Neural cell (in vitro differentiated cells): ENCODE results near the gene NDUFAF4. TPM values are rescaled to one million over a fixed set of nuclear protein-coding genes. Genes with fewer than 3 reads are reported as not detected.

ENCODE experiments used
- H2AFZ ChIP-seq: fragments of 200-600, 300-800 bp; sonication (generic), shearing (Covaris generic); 2 replicates; pipeline ENCODE4 v1.6.0; 2014; ENCODE audit warnings: low read depth, mild to moderate bottlenecking, antibody characterized with exemption, low read length, moderate library complexity
- H3F3A ChIP-seq: fragments of 200-600 bp; shearing (Covaris generic); 2 replicates; pipeline ENCODE4 v1.6.1; 2016; ENCODE audit warnings: mild to moderate bottlenecking, moderate library complexity, mixed read lengths, antibody characterized with exemption, low read length; ENCODE audit not compliant: insufficient read depth, poor library complexity, severe bottlenecking
- H3K27ac ChIP-seq: fragments of 200-600, 300-800 bp; sonication (generic), shearing (Covaris generic); 2 replicates; pipeline ENCODE4 v1.5.1; 2014; ENCODE audit warnings: mild to moderate bottlenecking, low read length, moderate library complexity
- H3K27me3 ChIP-seq: fragments of 300-800, 200-600 bp; sonication (generic), shearing (Covaris generic); 2 replicates; pipeline ENCODE4 v1.6.0; 2014; ENCODE audit warnings: mild to moderate bottlenecking, low read depth, low read length, moderate library complexity; ENCODE audit not compliant: insufficient read depth
- H3K36me3 ChIP-seq: fragments of 300-800, 200-600 bp; sonication (generic), shearing (Covaris generic); 2 replicates; pipeline ENCODE4 v1.5.1; 2014; ENCODE audit warnings: mild to moderate bottlenecking, antibody characterized with exemption, low read length, moderate library complexity; ENCODE audit not compliant: insufficient read depth
- H3K4me2 ChIP-seq: fragments of 300-800, 200-600 bp; sonication (generic), shearing (Covaris generic); 2 replicates; pipeline ENCODE4 v1.6.0; 2014; ENCODE audit warnings: mild to moderate bottlenecking, low read length
- H3K4me3 ChIP-seq: fragments of 300-800, 200-600 bp; sonication (generic), shearing (Covaris generic); 2 replicates; pipeline ENCODE4 v1.5.1; 2014; ENCODE audit warnings: mild to moderate bottlenecking, low read length, moderate library complexity
- H3K79me2 ChIP-seq: fragments of 200-600 bp; shearing (Covaris generic); replicated peaks from 2 replicates; pipeline ENCODE4 v1.6.0; 2014; ENCODE audit warnings: mild to moderate bottlenecking, low read length, moderate library complexity; ENCODE audit not compliant: insufficient read depth
- H3K9ac ChIP-seq: fragments of 300-800, 200-600 bp; sonication (generic), shearing (Covaris generic); 2 replicates; pipeline ENCODE4 v1.6.1; 2016; ENCODE audit warnings: mild to moderate bottlenecking, low read length, mixed read lengths
- H3K9me2 ChIP-seq: fragments of 200-600 bp; shearing (Covaris generic); 2 replicates; pipeline ENCODE4 v1.6.1; 2016; ENCODE audit warnings: mild to moderate bottlenecking, low read length, mixed read lengths; ENCODE audit not compliant: insufficient read depth
- H3K9me3 ChIP-seq: fragments of 200-600, 300-800 bp; sonication (generic), shearing (Covaris generic); 2 replicates; pipeline ENCODE4 v1.6.1; 2016; ENCODE audit warnings: mild to moderate bottlenecking, mixed run types, low read length, moderate library complexity, mixed read lengths
- H4K20me1 ChIP-seq: fragments of 200-600 bp; shearing (Covaris generic); 2 replicates; pipeline ENCODE4 v1.6.1; 2016; ENCODE audit warnings: mild to moderate bottlenecking, mixed run types; ENCODE audit not compliant: insufficient read depth
- CTCF ChIP-seq: fragments of 450-650 bp; IDR thresholded peaks from 2 replicates; pipeline ENCODE4 v1.5.1; 2014; ENCODE audit warnings: antibody characterized with exemption, mild to moderate bottlenecking, moderate library complexity; ENCODE audit not compliant: poor library complexity, severe bottlenecking
- EP300 ChIP-seq: fragments of 450-650 bp; conservative IDR thresholded peaks from 2 replicates; pipeline ENCODE4 v1.6.1; 2014; ENCODE audit warnings: antibody characterized with exemption, mild to moderate bottlenecking, moderate library complexity; ENCODE audit not compliant: poor library complexity, severe bottlenecking
- EZH2 ChIP-seq: fragments of 200-600, 300-800 bp; shearing (Covaris generic), sonication (generic); IDR thresholded peaks from 2 replicates; pipeline ENCODE4 v1.6.1; 2014; ENCODE audit warnings: antibody characterized with exemption, low read length, borderline replicate concordance, mild to moderate bottlenecking; ENCODE audit not compliant: insufficient read depth, poor library complexity, severe bottlenecking
- MXI1 ChIP-seq: fragments of 450-650 bp; conservative IDR thresholded peaks from 2 replicates; pipeline ENCODE4 v1.6.1; 2014; ENCODE audit warnings: antibody characterized with exemption, mild to moderate bottlenecking; ENCODE audit not compliant: poor library complexity, severe bottlenecking
- POLR2AphosphoS5 ChIP-seq: IDR thresholded peaks from 2 replicates; pipeline ENCODE4 v1.6.1; 2012
- RAD21 ChIP-seq: fragments of 450-650 bp; conservative IDR thresholded peaks from 2 replicates; pipeline ENCODE4 v1.6.1; 2014; ENCODE audit warnings: antibody characterized with exemption, mild to moderate bottlenecking, moderate library complexity
- REST ChIP-seq: IDR thresholded peaks from 2 replicates; pipeline ENCODE4 v1.6.1; 2012; ENCODE audit warnings: borderline replicate concordance
- SMC3 ChIP-seq: fragments of 450-650 bp; conservative IDR thresholded peaks from 2 replicates; pipeline ENCODE4 v1.6.1; 2014; ENCODE audit warnings: antibody characterized with exemption, mild to moderate bottlenecking, moderate library complexity; ENCODE audit not compliant: poor library complexity
- TAF1 ChIP-seq: IDR thresholded peaks from 2 replicates; pipeline ENCODE4 v1.6.1; 2012; ENCODE audit warnings: low read depth
- polyA plus RNA-seq: library from polyadenylated mRNA; depleted of rRNA; stranded (reverse); fragments of >200 nt; gene quantifications from 2 replicates; pipeline ENCODE4 v1.2.3, GENCODE V29; 2014

The NDUFAF4 gene
- polyA plus RNA-seq, 1 donor from 2014 or later, result 55.9 TPM

- no peak for TF ChIP-seq RAD21
- TF ChIP-seq EP300, result no peak
- no peak for TF ChIP-seq TAF1
Measured at GRCh38 chr6:96929741-96930140, 32.0 kb upstream of the NDUFAF4 start (continued).

DNA sequence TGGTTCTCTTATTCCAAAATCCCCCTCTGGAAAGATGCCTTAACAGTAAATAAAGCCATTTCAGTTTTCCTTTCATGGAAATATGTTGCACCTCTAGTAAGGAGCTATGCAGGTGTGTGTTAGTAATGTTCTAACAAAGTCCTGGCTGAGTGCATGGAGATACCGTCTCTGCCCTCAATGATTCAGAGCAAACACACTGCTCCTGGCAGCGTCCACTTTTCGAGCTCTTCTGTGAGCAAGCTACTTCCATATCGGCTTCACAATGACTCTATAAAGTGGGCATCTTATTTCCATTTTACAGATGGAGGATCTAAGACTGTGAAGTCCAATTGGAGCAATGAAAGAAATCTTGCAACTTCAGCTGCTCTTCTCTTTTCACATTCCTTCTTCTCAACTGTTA lies 30.0 kb upstream of the NDUFAF4 start:
- Histone ChIP-seq H3K27me3 (no peaks in the 10 kb centered on the region), H3K9ac (no peak overlapping the region), H2AFZ (no peak overlapping the region), H3F3A (no peaks in the 10 kb centered on the region), H3K4me3 (no peak overlapping the region), H3K79me2 (peaks cover 4% of the 10 kb centered on the region), H3K9me3 (no peaks in the 10 kb centered on the region), H3K27ac (no peak overlapping the region), H4K20me1 (no peaks in the 10 kb centered on the region), H3K9me2 (no peaks in the 10 kb centered on the region), H3K4me2 (no peak overlapping the region), H3K36me3 (no peaks in the 10 kb centered on the region)
- TF ChIP-seq EP300, result no peak
- no peak for TF ChIP-seq REST
- no peak for TF ChIP-seq SMC3
- no peak for TF ChIP-seq MXI1
- no peak for TF ChIP-seq EZH2
- TF ChIP-seq TAF1, result no peak
- TF ChIP-seq RAD21, result no peak
- no peak for TF ChIP-seq CTCF
- TF ChIP-seq POLR2AphosphoS5, result no peak

- Histone ChIP-seq H3K9me2 (no peaks in the 10 kb centered on the region), H4K20me1 (no peaks in the 10 kb centered on the region), H3K4me3 (peak overlapping the region; percentile 88), H3K9me3 (no peaks in the 10 kb centered on the region), H3K9ac (no peak overlapping the region), H3K27ac (no peak overlapping the region), H3K79me2 (peaks cover 4% of the 10 kb centered on the region), H3K36me3 (no peaks in the 10 kb centered on the region), H3K4me2 (peak overlapping the region; percentile 87), H3K27me3 (no peaks in the 10 kb centered on the region), H2AFZ (no peak overlapping the region), H3F3A (no peaks in the 10 kb centered on the region)
- TF ChIP-seq CTCF, result no peak
- no peak for TF ChIP-seq TAF1
- no peak for TF ChIP-seq EP300
- TF ChIP-seq SMC3, result no peak
- no peak for TF ChIP-seq POLR2AphosphoS5
- no peak for TF ChIP-seq MXI1
- no peak for TF ChIP-seq EZH2
Measured at GRCh38 chr6:96926425-96926824, 28.7 kb upstream of the NDUFAF4 start.
